H54 (cell line): ENCODE measurements around the gene TNFSF9.

Experiments used
- DNase-seq: peaks from one replicate; pipeline ENCODE4 v3.0.0; 2011; ENCODE audit warnings: low spot score, mixed read lengths; ENCODE audit not compliant: insufficient read length
- FAIRE-seq: peaks from 3 replicates; lab custom pipeline; 2011; peaks lifted over from hg19 to GRCh38; lab: Jason Lieb, UNC
- POLR2A ChIP-seq: IDR thresholded peaks from 2 replicates; pipeline ENCODE4 v1.6.1; 2011; ENCODE audit warnings: low read depth, mild to moderate bottlenecking, low read length

Gene TNFSF9

DNA sequence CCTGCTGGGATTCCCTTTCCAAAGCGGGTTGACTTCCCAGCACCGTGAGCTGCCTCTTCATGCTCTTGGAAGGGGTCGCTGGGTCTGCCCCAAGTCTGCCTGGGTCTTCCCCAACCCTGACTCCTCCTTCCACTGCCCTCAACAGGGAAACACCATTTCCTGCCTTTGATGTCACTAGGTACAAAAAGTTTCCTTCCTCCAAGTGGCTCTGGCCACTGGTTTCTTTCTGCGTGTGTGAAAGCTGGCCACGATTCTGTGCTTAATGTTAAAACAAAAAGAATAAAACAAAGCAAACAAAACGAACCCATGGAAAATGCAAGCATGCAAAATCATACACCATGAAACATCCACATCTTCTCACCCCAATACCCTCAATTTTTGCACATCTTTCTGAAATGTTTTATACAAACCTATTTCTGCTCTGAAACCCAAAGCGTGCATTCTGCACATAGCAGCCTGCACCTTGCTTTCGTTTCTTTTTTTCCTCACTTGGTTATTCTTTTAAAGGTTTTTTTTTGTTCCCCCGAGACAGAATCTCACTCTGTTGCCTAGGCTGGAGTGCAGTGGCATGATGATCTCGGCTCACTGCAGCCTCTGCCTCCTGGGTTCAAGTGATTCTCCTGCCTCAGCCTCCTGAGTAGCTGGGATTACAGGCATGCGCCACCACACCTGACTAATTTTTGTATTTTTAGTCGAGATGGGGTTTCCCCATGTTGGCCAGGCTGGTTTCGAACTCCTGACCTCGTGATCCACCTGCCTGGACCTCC, 12.5 kb upstream of the TNFSF9 start:
- no peak for TF ChIP-seq POLR2A
- DNase-seq, result no peak
- no peak for FAIRE-seq

- no peak for DNase-seq
- TF ChIP-seq POLR2A, result no peak
- FAIRE-seq, result no peak
These were observed 11.5 kb upstream of the TNFSF9 start for GRCh38 chr19:6519289-6519688.

DNA sequence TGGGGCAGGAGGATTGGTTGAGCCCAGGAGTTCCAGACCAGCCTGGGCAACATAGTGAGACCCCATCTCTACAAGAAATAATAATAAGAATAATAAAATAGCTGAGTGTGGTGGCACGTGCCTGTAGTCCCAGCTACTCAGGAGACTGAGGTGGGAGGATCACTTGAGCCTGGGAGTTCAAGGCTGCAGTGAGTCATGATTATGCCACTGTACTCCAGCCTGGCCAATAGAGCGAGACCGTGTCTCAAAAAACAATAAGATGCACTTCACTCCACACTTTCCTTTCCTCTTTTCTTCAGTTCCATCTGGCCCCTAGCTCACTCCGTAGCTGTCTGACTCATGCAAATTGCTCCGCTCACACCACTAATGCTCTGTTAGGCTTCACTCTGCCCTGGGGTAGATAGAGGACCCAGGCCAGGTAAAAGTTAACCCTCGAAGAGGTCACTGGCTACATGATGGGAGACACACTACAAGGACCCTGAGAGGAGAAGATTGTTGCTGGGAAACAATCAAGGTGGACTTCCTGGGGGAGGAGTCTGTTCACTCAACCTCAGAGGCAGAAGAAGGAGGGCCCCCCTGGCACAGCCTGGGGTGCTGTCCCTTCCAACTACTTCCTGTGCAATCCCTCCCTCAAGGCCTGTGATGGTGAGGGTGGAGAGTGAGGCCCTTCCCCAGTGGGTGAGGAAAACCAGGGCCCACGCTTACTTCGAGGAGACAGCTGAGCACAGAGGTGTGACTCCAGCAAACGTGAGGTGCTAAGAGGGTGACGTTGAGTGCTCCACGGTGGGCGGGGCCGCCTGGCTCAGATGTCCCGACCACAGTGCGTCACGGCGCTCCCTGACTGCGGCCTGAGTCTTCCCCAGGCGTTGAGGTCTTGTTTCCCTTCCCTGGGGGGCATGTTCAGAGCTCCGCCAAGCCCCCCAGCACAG, 8.8 kb upstream of the TNFSF9 start:
- DNase-seq (no peak), FAIRE-seq (no peak)
- no peak for TF ChIP-seq POLR2A

DNA sequence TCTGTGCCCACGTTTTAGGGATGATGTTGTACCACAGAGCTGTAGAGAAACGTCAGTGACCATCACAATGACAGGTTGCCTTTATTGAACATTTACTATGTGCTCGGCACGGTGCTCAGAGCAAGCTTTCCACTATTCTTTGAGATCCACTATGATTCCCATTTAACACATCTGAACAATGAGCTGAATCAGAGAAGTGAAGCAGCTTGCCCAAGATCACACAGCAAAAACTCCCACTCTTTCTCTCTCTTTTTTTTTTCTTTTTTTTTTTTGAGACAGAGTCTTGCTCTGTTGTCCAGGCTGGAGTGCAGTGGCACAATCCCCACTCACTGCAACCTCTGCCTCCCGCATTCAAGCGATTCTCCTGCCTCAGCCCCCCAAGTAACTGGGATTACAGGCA, 8.1 kb upstream of the TNFSF9 start:
- no peak for DNase-seq
- no peak for FAIRE-seq
- TF ChIP-seq POLR2A, result no peak

- FAIRE-seq (no peak), DNase-seq (no peak)
- no peak for TF ChIP-seq POLR2A
These were observed 6.5 kb upstream of the TNFSF9 start for GRCh38 chr19:6524311-6524710.

GRCh38 chr19:6527893-6528543, 2.8 kb upstream of the TNFSF9 start:
- no peak for FAIRE-seq
- DNase-seq, result no peak
- no peak for TF ChIP-seq POLR2A

GRCh38 chr19:6528544-6529121, 2.2 kb upstream of the TNFSF9 start:
- no peak for FAIRE-seq
- no peak for DNase-seq
- no peak for TF ChIP-seq POLR2A

GRCh38 chr19:6529351-6529750, 1.5 kb upstream of the TNFSF9 start:
- FAIRE-seq (no peak), DNase-seq (no peak)
- no peak for TF ChIP-seq POLR2A

DNA sequence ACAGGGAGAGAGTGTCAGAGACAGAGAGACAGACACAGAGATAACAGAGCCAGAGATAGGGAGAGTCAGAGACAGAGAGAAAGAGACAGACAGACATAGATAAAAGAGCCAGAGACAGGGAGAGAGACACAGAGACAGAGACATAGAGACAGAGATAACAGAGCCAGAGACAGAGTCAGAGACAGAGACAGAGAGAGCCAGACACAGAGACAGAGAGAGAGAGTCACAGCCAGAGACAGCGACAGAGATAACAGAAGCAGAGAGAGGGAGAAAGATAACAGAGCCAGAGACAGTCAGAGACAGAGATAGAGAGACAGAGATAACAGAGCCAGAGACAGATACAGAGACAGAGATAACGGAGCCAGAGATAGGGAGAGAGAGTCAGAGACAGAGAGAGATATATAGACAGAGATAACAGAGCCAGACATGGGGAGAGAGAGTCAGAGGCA, 865 bp upstream of the TNFSF9 start:
- no peak for TF ChIP-seq POLR2A
- DNase-seq (no peak), FAIRE-seq (no peak)

DNA sequence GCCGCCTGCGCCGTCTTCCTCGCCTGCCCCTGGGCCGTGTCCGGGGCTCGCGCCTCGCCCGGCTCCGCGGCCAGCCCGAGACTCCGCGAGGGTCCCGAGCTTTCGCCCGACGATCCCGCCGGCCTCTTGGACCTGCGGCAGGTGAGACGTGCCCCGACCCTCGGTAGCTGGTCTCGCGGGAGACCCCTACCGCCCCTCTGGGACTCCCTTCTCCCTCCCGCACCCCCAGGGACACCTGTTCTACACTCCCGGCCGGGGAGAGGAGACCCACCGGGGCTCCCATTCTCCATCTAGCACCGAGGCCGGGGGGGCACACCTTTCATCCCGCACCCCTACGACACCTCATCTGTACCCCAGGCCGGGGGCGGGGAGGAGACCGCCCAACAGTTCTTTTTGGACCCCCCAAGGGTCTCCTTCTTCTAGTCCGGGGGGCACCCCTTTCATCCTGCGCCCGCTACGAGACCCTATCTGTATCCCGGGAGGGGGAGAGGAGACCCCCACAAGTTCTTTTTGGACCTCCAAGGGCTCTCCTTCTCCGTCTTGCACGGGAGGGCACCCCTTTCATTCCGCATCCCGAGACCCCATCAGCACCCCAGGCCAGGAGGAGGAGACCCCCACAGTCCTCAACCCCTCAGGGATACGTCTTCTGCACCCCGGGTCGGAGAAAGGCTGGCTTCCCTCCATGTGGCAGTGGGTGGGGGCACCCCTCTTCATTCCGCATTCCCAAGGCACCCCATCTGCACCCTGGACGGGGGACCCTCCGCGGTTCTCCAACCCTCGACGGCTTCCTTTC, 533 bp downstream of the TNFSF9 start:
- FAIRE-seq (no peak), DNase-seq (no peak)
- no peak for TF ChIP-seq POLR2A

GRCh38 chr19:6531956-6532243, 1.1 kb downstream of the TNFSF9 start:
- DNase-seq (no peak), FAIRE-seq (no peak)
- TF ChIP-seq POLR2A, result no peak

DNA sequence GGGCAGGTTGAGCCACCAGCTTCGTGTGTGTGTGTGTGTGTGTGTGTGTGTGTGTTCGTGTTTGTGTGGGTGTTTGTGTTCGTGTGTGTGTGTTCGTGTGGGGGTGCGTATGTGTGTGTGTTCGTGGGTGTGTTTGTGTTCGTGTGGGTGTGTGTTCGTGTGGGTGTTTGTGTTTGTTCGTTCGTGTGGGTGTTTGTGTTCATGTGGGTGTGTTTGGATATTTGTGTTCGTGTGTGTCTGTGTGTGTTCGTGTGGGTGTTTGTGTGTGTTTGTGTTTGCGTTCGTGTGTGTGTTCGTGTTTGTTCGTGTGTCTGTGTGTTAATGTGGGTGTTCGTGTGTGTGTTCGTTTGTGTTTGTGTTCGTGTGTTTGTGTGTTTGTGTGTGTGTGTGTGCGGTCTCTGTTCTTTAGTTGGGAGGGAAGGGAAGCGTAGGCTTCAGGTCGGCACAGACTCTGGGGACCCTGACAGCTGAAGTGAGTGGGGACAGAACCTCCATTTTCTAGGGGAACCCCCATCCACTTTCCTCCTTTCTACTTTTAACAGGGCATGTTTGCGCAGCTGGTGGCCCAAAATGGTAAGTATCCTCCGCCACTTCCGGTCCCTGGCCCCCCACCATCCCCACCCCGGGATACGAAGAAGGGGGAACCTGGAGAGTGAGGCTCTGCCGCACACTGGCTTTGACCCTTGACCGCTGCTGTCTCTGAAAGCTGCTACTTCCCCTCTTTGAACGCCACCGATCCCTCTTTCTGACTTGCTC, 1.6 kb downstream of the TNFSF9 start:
- DNase-seq (no peak), FAIRE-seq (no peak)
- TF ChIP-seq POLR2A, result no peak
